ENCODE results near the gene CAPN13. TPM values are rescaled to one million over a fixed set of nuclear protein-coding genes. Genes with fewer than 3 reads are reported as not detected.

The CAPN13 gene
- total and polyA plus RNA-seq, 10 of the 15 experiments (the other 5 are each of a cell fraction or from before 2014, with no cell fraction given) = 0.03 to 0.10 (median 0.06) TPM; not detected in 7

DNA sequence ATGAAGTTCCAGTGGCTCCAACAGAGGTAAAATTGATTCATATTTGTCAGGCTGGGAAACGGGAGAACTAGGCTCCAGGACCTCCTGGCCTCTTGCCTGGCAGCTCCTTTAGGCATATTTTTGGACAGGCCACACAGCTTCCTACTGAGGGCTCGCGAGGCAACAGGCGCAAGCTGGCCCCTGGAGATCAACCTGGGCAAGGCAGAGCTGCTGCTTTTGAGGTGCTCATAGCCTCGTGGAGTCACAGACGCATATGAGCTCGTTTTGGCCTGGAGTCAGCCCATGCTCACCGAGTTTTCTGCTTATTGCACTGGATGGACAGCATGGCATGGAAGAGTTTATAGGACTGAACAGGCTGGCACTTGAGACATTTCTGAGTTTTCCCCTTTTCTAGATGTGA, 97.7 kb downstream of the CAPN13 start:
- no peaks in the 10 kb centered on the region for H3K79me2 ChIP-seq (ENCODE audit: control insufficient read depth, insufficient read depth, low read length)
- no peak for ATAC-seq
- H3K9ac ChIP-seq (ENCODE audit: control insufficient read depth, insufficient read depth, low read length) = no peak overlapping the region
- peaks cover 6% of the 10 kb centered on the region for H3K4me1 ChIP-seq (ENCODE audit: control insufficient read depth, insufficient read depth, low read length)
- WGBS (ENCODE audit: insufficient coverage, insufficient replicate concordance, low lambda C conversion rate, missing lambda C conversion rate) = 35% methylated on average over 8 of the region's 8 CpGs
- in situ Hi-C loops (cut with MboI) = loop anchor here (5.0 kb wide), 3 partner anchors 262 to 542 kb away; partner anchors contain the start of gene LCLAT1
- no peak overlapping the region for H3K4me2 ChIP-seq (ENCODE audit: control insufficient read depth, insufficient read depth)
- DNase-seq (ENCODE audit: low read depth, low spot score) = no peak
- H4K20me1 ChIP-seq (ENCODE audit: control insufficient read depth, insufficient read depth) = no peaks in the 10 kb centered on the region
- ChIA-PET POLR2A (interaction anchor here (0.6 kb wide), 1 partner anchor 341 kb away, joined by 3 read pairs; no protein-coding TSS in a partner anchor), SMC1A (ENCODE audit: uncharacterized antibody, unreplicated experiment) (interaction anchor here (0.9 to 13.9 kb wide), 8 partner anchors 16 to 623 kb away, joined by 3 to 379 read pairs (median 5); no protein-coding TSS in a partner anchor), CTCF (interaction anchor here (0.5 to 16.4 kb wide), 22 partner anchors 13 to 814 kb away, joined by 3 to 724 read pairs (median 5); no protein-coding TSS in a partner anchor), RAD21 (ENCODE audit: unreplicated experiment) (interaction anchor here (0.9 to 13.0 kb wide), 10 partner anchors 374 to 624 kb away, joined by 3 to 420 read pairs (median 4); partner anchors contain the start of genes LBH and YPEL5)
- no peaks in the 10 kb centered on the region; the same call in 2 of the 3 replicates for H3K9me3 ChIP-seq (replicated peaks; ENCODE audit: control insufficient read depth, insufficient read depth, low read length)
- no peak overlapping the region for H3K4me3 ChIP-seq
- no peak overlapping the region for H2AFZ ChIP-seq (ENCODE audit: control insufficient read depth, low read depth, low read length)
- no peak for FAIRE-seq
- no TSS peak for BruUV-seq (replicated peaks)
- H3K27ac ChIP-seq (ENCODE audit: control insufficient read depth, insufficient read depth) = no peak overlapping the region
- no peak for TF ChIP-seq RAD21 (IDR thresholded peaks at IDR 0.05; ENCODE audit: insufficient read depth, low read depth, low read length)
- TF ChIP-seq, protein P1, sequence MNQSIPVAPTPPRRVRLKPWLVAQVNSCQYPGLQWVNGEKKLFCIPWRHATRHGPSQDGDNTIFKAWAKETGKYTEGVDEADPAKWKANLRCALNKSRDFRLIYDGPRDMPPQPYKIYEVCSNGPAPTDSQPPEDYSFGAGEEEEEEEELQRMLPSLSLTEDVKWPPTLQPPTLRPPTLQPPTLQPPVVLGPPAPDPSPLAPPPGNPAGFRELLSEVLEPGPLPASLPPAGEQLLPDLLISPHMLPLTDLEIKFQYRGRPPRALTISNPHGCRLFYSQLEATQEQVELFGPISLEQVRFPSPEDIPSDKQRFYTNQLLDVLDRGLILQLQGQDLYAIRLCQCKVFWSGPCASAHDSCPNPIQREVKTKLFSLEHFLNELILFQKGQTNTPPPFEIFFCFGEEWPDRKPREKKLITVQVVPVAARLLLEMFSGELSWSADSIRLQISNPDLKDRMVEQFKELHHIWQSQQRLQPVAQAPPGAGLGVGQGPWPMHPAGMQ (IDR thresholded peaks at IDR 0.05; ENCODE audit: borderline replicate concordance) = no peak
- TF ChIP-seq, protein P2, sequence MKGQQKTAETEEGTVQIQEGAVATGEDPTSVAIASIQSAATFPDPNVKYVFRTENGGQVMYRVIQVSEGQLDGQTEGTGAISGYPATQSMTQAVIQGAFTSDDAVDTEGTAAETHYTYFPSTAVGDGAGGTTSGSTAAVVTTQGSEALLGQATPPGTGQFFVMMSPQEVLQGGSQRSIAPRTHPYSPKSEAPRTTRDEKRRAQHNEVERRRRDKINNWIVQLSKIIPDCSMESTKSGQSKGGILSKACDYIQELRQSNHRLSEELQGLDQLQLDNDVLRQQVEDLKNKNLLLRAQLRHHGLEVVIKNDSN (IDR thresholded peaks at IDR 0.05; ENCODE audit: borderline replicate concordance, extremely low read length, insufficient read depth, low read depth, low read length) = no peak
- no peak for TF ChIP-seq TCF7 (IDR thresholded peaks at IDR 0.05; ENCODE audit: borderline replicate concordance)
- no peak for TF ChIP-seq SUPT20H (IDR thresholded peaks at IDR 0.05; ENCODE audit: borderline replicate concordance, control insufficient read depth, low read depth, low read length)
- TF ChIP-seq TBL1XR1 (IDR thresholded peaks at IDR 0.05; ENCODE audit: low read depth, low read length) = no peak
- no peak for TF ChIP-seq SMAD1 (IDR thresholded peaks at IDR 0.05; ENCODE audit: low read depth, partially characterized antibody)
- TF ChIP-seq MYC (IDR thresholded peaks at IDR 0.05; ENCODE audit: insufficient read depth, insufficient read length, insufficient replicate concordance, low read length, severe bottlenecking) = no peak
- TF ChIP-seq HDAC2 (IDR thresholded peaks at IDR 0.05) = no peak
- intact Hi-C loops (cut with micrococcal nuclease; ENCODE audit: unreplicated experiment) = loop anchor here (5.0 to 10.0 kb wide), 2 partner anchors 285 to 372 kb away; no protein-coding TSS in a partner anchor
- H3K27me3 ChIP-seq (replicated peaks in 1 of 2; ENCODE audit: control insufficient read depth in 2 of 2, insufficient read depth in 2 of 2, low read length in 1 of 2) = no peaks in the 10 kb centered on the region
- no peaks in the 10 kb centered on the region for H3K36me3 ChIP-seq (ENCODE audit: control insufficient read depth in 2 of 2, insufficient read depth in 2 of 2, low read length in 1 of 2)

All from GM12878 (cell line).